Esophagus (tissue), 2 donors: Measurements from ENCODE around the gene SEMA3G. TPM values are rescaled to one million over a fixed set of nuclear protein-coding genes. Genes with fewer than 3 reads are reported as not detected.

Experiments used
- H3K27ac ChIP-seq, 2 donors: one replicate each; pipeline ENCODE4 v1.5.1; 2013; ENCODE audit warnings: low read depth in 2 of 2, mild to moderate bottlenecking in 2 of 2, inconsistent platforms in 1 of 2, low read length in 1 of 2, moderate library complexity in 1 of 2
- H3K27me3 ChIP-seq, 2 donors: one replicate each; pipeline ENCODE4 v1.6.1; 2013; ENCODE audit warnings: low read length in 2 of 2, control low read depth in 1 of 2, mild to moderate bottlenecking in 1 of 2; ENCODE audit not compliant: insufficient read depth in 2 of 2, control insufficient read depth in 1 of 2
- H3K36me3 ChIP-seq, 2 donors: one replicate each; pipeline ENCODE4 v1.6.1; 2013; ENCODE audit warnings: low read length in 1 of 2; ENCODE audit not compliant: control insufficient read depth in 2 of 2, insufficient read depth in 2 of 2
- H3K4me1 ChIP-seq, 2 donors: one replicate each; pipeline ENCODE4 v1.6.1; 2013; ENCODE audit warnings: low read length in 1 of 2; ENCODE audit not compliant: control insufficient read depth in 2 of 2, insufficient read depth in 2 of 2
- H3K4me3 ChIP-seq, 2 donors: one replicate each; pipeline ENCODE4 v1.5.1; 2013; ENCODE audit warnings: low read length in 2 of 2, mild to moderate bottlenecking in 2 of 2, low read depth in 1 of 2, moderate library complexity in 1 of 2
- H3K9me3 ChIP-seq, 2 donors: one replicate each; pipeline ENCODE4 v1.6.1; 2013; ENCODE audit warnings: mild to moderate bottlenecking in 2 of 2, low read depth in 1 of 2, low read length in 1 of 2, moderate library complexity in 1 of 2; ENCODE audit not compliant: control insufficient read depth in 2 of 2, insufficient read depth in 1 of 2
- WGBS, 2 donors: extraction: QIAGEN DNeasy Blood & Tissue Kit; methylation state at CpG; one replicate each; pipeline ENCODE4 v1.1.7; 2013; 5-methylcytosine and 5-hydroxymethylcytosine counted together
- polyA plus RNA-seq, 2 donors: library from polyadenylated mRNA; stranded (reverse); fragments of 200-250 nt; gene quantifications; one replicate each; pipeline ENCODE4 v1.2.3, GENCODE V29; 2013
- donor health status: healthy with polysubstance abuse.
- donor health status: Bipolar disorder and iron deficiency.

SEMA3G gene
- polyA plus RNA-seq, 2 donors: 1.3 to 1.7 TPM

DNA sequence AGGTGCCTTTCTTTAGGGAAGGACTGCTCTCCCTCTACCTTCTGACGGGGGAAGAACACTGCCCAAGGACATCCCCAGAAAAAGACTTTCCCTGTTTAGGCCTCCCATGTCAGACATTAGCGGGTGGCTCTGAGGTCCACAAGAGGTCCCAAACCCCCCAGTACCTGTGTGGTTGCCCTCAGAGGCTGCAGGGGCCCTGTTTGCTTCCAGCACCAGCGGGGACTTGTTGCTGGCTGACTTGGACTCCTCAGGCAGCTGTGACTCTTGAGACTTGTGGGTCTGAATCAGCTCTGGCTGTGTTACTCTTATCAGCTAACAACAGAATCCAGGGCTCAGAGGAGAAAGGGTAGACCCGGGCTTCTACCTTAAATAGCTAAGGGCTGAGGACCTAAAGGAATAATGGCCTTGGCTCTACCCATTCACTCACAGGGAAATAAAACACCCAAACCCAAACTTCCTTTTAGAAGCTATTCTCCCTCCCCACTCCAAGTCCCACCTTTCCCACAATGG, 39.2 kb downstream of the SEMA3G start:
- H3K4me1 ChIP-seq: peaks cover 0 to 22% of the 10 kb centered on the region in 2 donors
- H3K36me3 ChIP-seq: peaks cover 19 to 46% of the 10 kb centered on the region in 2 donors
- peak overlapping the region; percentile 88 to 94 for H3K27ac ChIP-seq
- WGBS, 2 donors: 57 to 59% methylated on average over 4 of the region's 4 CpGs
- no peaks in the 10 kb centered on the region for H3K27me3 ChIP-seq
- H3K4me3 ChIP-seq: no peak overlapping the region
- no peaks in the 10 kb centered on the region for H3K9me3 ChIP-seq

DNA sequence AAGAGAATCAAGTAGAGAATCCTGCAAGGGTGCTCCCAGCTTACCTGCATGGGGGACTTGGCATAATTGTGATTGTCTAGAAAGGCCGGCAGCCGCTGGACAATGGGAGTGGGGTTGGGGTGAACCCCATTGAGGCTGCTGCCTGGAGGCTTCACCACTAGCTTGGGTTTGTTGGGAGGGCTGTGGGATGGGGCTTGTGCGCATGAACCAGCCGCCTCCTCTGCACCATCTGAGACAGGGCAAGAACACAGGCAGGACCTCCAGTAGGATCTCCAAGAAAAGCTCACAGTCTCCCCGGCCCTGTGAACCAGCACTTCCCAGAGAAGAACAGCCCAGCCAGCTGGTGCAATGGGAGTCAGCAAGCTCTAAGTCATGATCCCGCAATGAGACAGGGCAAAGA, 39.8 kb downstream of the SEMA3G start:
- WGBS, 2 donors: 64 to 77% methylated on average over 6 of the region's 6 CpGs
- H3K36me3 ChIP-seq: peaks cover 19 to 50% of the 10 kb centered on the region in 2 donors
- H3K4me3 ChIP-seq: no peak overlapping the region
- no peaks in the 10 kb centered on the region for H3K27me3 ChIP-seq
- peak overlapping the region; percentile 56 to 88 for H3K27ac ChIP-seq
- H3K9me3 ChIP-seq: no peaks in the 10 kb centered on the region
- peaks cover 0 to 25% of the 10 kb centered on the region in 2 donors for H3K4me1 ChIP-seq

DNA sequence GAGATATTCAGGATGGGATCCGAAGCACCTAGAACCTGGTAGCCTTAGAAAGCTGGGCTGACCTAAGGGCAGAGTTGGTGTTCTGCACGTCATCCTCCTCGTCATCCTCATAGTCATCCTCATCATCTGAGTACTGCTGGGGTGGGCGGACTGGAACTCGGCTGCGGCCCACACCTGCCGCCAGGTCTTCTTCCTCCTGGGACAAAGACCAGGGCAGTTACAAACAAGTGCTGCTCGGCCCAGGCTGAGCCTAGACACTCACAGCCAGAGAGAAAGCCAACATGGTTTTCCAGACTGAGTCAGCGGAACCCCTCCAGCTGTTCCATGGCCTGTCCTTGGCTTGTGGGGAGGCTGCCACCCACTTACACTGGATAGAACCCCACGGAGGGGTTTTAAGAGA, 40.5 kb downstream of the SEMA3G start:
- Histone ChIP-seq H3K27me3 (no peaks in the 10 kb centered on the region), H3K9me3 (no peaks in the 10 kb centered on the region), H3K36me3 (peaks cover 19 to 50% of the 10 kb centered on the region in 2 donors), H3K27ac (peak overlapping the region in 1 of 2 donors; percentile 63), H3K4me3 (no peak overlapping the region), H3K4me1 (peaks cover 0 to 25% of the 10 kb centered on the region in 2 donors)
- 62 to 69% methylated on average over 10 of the region's 10 CpGs for WGBS, 2 donors

DNA sequence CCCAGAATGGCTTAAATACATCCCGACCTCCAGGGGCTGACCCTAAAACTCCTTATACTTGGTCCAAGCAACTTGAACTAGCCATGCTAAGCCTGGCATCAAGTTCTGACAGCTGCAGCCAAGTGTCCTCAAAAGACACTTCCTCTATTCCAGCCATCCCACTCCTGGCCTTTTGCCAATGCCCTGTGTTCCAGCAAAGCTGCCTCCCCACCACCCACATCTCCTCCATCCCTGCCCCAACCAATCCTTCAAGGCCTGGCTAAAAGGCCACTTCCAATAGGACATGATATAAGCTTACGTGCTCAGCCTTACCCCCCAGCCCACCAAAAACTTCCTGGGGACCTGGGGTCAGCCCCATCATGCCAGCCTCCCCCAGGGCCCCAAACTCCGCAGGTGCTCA, 40.9 kb downstream of the SEMA3G start:
- WGBS, 2 donors: 71 to 83% methylated on average over 3 of the region's 3 CpGs
- peaks cover 0 to 25% of the 10 kb centered on the region in 2 donors for H3K4me1 ChIP-seq

DNA sequence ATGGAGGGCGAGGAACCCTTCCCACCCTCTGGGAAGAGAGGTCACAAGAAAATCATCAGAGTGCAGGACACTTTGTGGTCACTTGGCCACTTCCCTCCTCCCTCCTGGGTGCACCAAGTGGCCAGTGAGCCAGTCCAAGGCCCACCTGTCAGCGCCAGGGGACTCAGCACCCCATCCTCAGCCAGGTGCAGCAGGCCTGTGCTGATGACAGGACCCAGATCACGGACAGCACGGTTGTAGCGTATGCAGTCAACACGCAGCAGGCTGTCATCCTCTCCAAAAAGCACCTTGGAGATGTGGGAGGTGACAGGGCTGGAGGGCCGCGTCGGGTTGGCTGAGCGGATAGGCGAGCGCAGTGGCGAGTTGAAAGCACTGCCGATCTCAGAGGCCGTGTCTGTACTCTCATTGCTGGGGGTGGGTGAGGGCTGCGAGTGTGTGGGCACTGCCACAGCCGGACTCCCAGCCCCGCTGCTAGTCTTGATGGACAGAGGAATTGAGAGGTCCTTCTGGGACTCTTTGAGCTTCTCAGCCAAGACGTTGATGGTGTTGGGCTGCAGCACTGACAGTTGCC, 41.5 kb downstream of the SEMA3G start:
- 93% methylated on average over 19 of the region's 19 CpGs for WGBS, 2 donors
- Histone ChIP-seq H3K9me3 (no peaks in the 10 kb centered on the region), H3K36me3 (peaks cover 19 to 50% of the 10 kb centered on the region in 2 donors), H3K4me1 (peaks cover 0 to 25% of the 10 kb centered on the region in 2 donors), H3K4me3 (no peak overlapping the region), H3K27me3 (no peaks in the 10 kb centered on the region), H3K27ac (peak overlapping the region in 1 of 2 donors; percentile 34)

More for the DNA sequence above, 40.9 kb downstream of the SEMA3G start:
- Histone ChIP-seq H3K27ac (peak overlapping the region in 1 of 2 donors; percentile 18), H3K9me3 (no peaks in the 10 kb centered on the region), H3K4me3 (no peak overlapping the region), H3K27me3 (no peaks in the 10 kb centered on the region), H3K36me3 (peaks cover 19 to 50% of the 10 kb centered on the region in 2 donors)

DNA sequence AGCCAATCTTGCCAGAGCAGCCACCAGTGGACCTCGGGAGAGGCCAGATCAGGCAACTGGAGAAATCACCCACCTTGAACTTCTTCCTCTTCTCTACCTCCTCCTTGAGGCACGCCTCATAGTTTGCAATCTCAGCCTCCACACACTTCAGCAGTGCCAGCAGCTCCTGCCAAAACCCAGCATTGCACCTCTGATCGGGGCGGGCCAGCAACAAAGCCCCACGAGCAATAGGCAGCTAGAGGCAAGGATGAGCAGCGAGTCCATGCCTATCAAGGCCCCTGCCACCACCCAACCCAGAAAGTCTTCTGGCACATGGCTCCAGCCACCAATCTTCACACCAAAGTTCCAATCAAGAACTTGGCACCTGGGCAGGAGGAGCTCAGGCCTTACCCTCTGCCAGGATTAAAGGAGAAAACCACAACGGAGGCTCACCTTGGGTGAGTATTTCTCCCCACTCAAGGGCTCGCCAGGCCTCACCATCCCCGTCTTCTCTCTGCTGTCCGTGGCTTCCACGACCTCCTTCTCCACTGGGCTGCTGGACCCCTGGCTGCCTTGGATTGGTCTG, 42.1 kb downstream of the SEMA3G start:
- H3K4me3 ChIP-seq: no peak overlapping the region

DNA sequence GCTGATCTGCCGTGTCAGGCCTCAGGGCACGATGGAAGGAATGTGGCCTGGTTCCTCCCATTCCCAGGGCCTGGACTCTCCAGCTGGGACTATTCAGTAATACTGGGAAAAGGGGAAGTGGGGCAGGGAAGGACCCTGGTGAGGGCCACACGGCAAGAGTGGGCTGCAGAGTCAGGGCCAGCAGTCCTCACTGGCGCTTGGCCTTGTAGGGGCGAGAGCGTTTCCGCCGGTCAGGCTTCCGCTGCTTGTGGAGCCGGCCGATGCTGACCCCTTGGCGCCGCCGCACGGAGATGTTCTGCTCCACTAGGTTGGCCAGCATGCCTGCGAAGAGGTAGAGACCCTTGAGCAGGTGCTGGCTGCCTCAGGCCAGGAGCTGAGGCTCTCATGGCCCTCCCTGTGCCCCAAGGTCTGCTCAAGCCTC, 42.8 kb downstream of the SEMA3G start:
- Histone ChIP-seq H3K27me3 (no peaks in the 10 kb centered on the region), H3K4me3 (no peak overlapping the region), H3K9me3 (no peaks in the 10 kb centered on the region), H3K4me1 (peaks cover 0 to 24% of the 10 kb centered on the region in 2 donors), H3K36me3 (peaks cover 13 to 51% of the 10 kb centered on the region in 2 donors), H3K27ac (peak overlapping the region in 1 of 2 donors; percentile 1)
- 89 to 93% methylated on average over 16 of the region's 16 CpGs for WGBS, 2 donors

More for the DNA sequence above, 42.1 kb downstream of the SEMA3G start:
- no peaks in the 10 kb centered on the region for H3K9me3 ChIP-seq
- peaks cover 0 to 25% of the 10 kb centered on the region in 2 donors for H3K4me1 ChIP-seq
- 64 to 77% methylated on average over 11 of the region's 11 CpGs for WGBS, 2 donors
- H3K36me3 ChIP-seq: peaks cover 19 to 50% of the 10 kb centered on the region in 2 donors
- peak overlapping the region in 1 of 2 donors; percentile 34 for H3K27ac ChIP-seq
- no peaks in the 10 kb centered on the region for H3K27me3 ChIP-seq

DNA sequence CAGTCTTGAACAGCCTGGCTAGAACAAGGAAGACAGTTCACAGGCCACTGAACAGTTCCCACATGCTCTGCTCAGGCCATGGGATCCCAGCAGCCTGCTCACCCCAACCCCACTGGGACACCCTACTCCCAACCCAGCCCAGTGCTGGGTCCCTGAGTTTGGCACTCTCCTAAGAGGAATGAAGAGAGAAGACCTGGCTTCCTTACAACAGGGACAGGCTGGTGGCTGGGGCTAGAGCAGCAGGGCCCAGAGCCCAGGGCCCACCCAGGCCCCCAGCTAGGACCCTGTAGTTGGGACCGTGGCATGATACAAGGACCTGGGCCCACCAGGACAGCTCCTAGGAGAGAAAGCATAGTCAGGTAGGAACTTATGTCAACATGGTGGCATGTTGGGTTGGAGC, 43.4 kb downstream of the SEMA3G start:
- Histone ChIP-seq H3K36me3 (peaks cover 13 to 45% of the 10 kb centered on the region in 2 donors), H3K4me1 (peaks cover 0 to 19% of the 10 kb centered on the region in 2 donors)

DNA sequence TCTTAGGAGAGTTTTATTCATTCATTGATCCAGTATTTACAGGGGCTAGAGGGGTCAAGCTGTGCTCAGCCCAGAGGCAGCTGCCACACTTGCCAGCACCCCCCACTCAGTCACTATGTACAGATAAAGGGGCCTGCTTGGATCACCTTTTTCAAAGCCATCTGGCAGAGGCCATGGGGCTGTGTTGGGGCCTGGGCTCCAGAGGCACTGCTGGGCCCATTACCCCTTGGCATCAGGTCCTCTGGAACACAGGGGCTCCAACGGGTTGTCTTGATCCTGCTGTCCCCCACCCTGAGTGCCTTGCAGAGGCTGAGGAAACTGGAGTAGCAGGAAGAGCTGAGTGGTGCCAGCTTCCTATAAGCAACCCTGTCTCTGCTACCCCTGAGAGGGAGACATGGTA, 43.9 kb downstream of the SEMA3G start:
- Histone ChIP-seq H3K4me1 (peaks cover 0 to 19% of the 10 kb centered on the region in 2 donors), H3K27ac (no peak overlapping the region), H3K27me3 (no peaks in the 10 kb centered on the region), H3K4me3 (no peak overlapping the region), H3K36me3 (peaks cover 13 to 41% of the 10 kb centered on the region in 2 donors), H3K9me3 (no peaks in the 10 kb centered on the region)
- 45 to 63% methylated on average over 1 of the region's 1 CpG for WGBS, 2 donors

More for the DNA sequence above, 43.4 kb downstream of the SEMA3G start:
- no peaks in the 10 kb centered on the region for H3K9me3 ChIP-seq
- no peak overlapping the region for H3K27ac ChIP-seq
- H3K27me3 ChIP-seq: no peaks in the 10 kb centered on the region
- H3K4me3 ChIP-seq: no peak overlapping the region
- 92 to 100% methylated on average over 1 of the region's 1 CpG for WGBS, 2 donors
